ENCODE data around the gene RNF2. TPM values are rescaled to one million over a fixed set of nuclear protein-coding genes. Genes with fewer than 3 reads are reported as not detected.

Gene RNF2
- total RNA-seq, 1 experiment from 2014 or later, result 75.3 TPM

- peaks cover 0 to 6% (median 0%) of the 10 kb centered on the region in 3 experiments; a peak in 3 of 7 replicates for H3K36me3 Mint-ChIP-seq (ENCODE audit: insufficient read depth in 1 of 3, low read depth in 3 of 3)
- no peak overlapping the region for H2AK5ac ChIP-seq (ENCODE audit: insufficient read length, low read length)
- H3K27ac ChIP-seq (ENCODE audit: insufficient read length, low read depth, low read length), result no peak overlapping the region
- no peaks in the 10 kb centered on the region for H3K23me2 ChIP-seq (ENCODE audit: insufficient read length, low read depth, low read length, poor library complexity, severe bottlenecking)
- H3K4ac ChIP-seq (ENCODE audit: low read depth, low read length), result no peak overlapping the region
- no peak overlapping the region for H2AFZ ChIP-seq (ENCODE audit: low read length)
- no peak overlapping the region for H4K8ac ChIP-seq (replicated peaks; ENCODE audit: insufficient read length, low read depth, low read length)
- no peak overlapping the region for H3K4me3 Mint-ChIP-seq
- H2BK5ac ChIP-seq (ENCODE audit: insufficient read length, low read length), result no peak overlapping the region
- no peaks in the 10 kb centered on the region for H3K4me1 Mint-ChIP-seq
- no peaks in the 10 kb centered on the region for H3K79me2 ChIP-seq (ENCODE audit: insufficient read depth, low read length)
- H3K27ac Mint-ChIP-seq, result no peak overlapping the region
- no peak overlapping the region for H4K5ac ChIP-seq (ENCODE audit: insufficient read length, low read depth, low read length)
- H3K4me1 ChIP-seq (ENCODE audit: insufficient read depth, low read length), result no peaks in the 10 kb centered on the region
- no peak overlapping the region for H3K9ac ChIP-seq (ENCODE audit: extremely low read depth, insufficient read length, low read length)
- H3K56ac ChIP-seq (ENCODE audit: insufficient read length, low read depth, low read length), result no peak overlapping the region
- no peak overlapping the region for H2BK120ac ChIP-seq (ENCODE audit: low read depth, low read length, poor library complexity, severe bottlenecking)
- H3K79me1 ChIP-seq (ENCODE audit: insufficient read depth, low read depth, low read length, poor library complexity, severe bottlenecking), result no peaks in the 10 kb centered on the region
- no peaks in the 10 kb centered on the region for H3K27me3 ChIP-seq (ENCODE audit: insufficient read depth, low read length)
- no peak overlapping the region for H3K18ac ChIP-seq (ENCODE audit: insufficient read length, low read depth, low read length)
- H3T11ph ChIP-seq (ENCODE audit: low read length), result no peak overlapping the region
- no peak overlapping the region for H2BK12ac ChIP-seq (ENCODE audit: insufficient read length, low read depth, low read length)
- H2BK15ac ChIP-seq (ENCODE audit: low read depth, low read length), result no peak overlapping the region
- WGBS (ENCODE audit: extremely low coverage, insufficient read length, low lambda C conversion rate), result no CpG with 5 or more reads among the region's 3 CpGs
- H2BK20ac ChIP-seq (ENCODE audit: low read depth, low read length, poor library complexity, severe bottlenecking), result no peak overlapping the region
- no peak overlapping the region for H3K23ac ChIP-seq (ENCODE audit: insufficient read length, low read depth, low read length)
- no peaks in the 10 kb centered on the region for H3K9me3 ChIP-seq (ENCODE audit: control insufficient read depth, low read depth, low read length)
- H4K91ac ChIP-seq (ENCODE audit: insufficient read length, low read depth, low read length), result no peak overlapping the region
- peaks cover 6% of the 10 kb centered on the region in 2 experiments; a peak in 4 of 5 replicates for H3K9me3 Mint-ChIP-seq
- no peak overlapping the region for H3K14ac ChIP-seq (ENCODE audit: insufficient read depth, low read length)
- H4K20me1 ChIP-seq (ENCODE audit: control insufficient read depth, insufficient read depth, insufficient read length), result no peaks in the 10 kb centered on the region
- no peak for TF ChIP-seq CTCF (conservative IDR thresholded peaks at IDR 0.05)
- no peaks in the 10 kb centered on the region; the same call in 1 of the 2 replicates for H3K27me3 Mint-ChIP-seq (ENCODE audit: low read depth)
- no peak overlapping the region for H3K4me2 ChIP-seq (ENCODE audit: insufficient read depth, insufficient read length, low read length)
- no peak for DNase-seq
These were observed 11.7 kb upstream of the RNF2 start for GRCh38 chr1:185033686-185034085.
